ENCODE results near the gene MYLIP.
"Not testable (repeated sequence)": the region's sequence is repeated elsewhere in the genome, so short reads cannot be mapped to it uniquely, and the experiment has no call there.

MYLIP gene

DNA sequence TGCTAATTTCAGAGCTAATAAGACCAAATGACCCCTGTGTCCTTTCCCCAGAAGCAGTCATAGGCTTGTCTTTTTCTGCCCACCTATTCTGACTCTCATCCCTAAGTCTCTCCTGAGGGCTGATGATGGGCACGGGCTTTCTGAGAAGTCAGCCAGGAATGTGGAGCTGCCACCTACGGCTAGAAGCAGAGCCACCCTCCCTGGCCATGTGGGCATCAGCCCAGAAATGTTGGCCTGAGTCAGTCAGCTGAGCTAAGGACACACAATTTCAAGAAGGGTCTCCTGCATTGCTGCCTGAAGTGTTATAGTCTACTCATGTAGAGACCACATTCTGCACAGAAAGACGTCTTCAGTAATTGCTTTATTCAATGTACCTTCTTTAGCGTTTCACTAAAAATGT is 17.1 kb downstream of the MYLIP start:
- no peak for DNase-seq

DNA sequence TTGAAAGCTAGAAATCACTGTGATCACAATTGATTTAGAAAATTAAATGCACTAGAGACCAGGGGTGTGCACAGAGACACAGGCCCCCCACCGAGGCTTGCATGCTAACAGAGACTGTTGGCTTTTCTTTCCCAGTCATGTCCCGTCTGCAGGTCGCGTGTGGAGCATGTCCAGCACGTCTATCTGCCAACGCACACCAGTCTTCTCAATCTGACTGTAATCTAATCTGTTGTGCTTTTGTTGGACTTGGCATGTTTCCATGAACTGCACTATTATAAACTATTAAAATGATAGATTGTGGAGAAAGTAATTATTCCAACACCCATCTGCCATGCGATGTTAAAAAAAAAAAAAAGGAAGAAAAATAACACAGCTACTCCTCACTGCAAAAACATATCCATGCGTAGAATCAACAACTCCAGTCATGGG is 17.7 kb downstream of the MYLIP start:
- DNase-seq = no peak

DNA sequence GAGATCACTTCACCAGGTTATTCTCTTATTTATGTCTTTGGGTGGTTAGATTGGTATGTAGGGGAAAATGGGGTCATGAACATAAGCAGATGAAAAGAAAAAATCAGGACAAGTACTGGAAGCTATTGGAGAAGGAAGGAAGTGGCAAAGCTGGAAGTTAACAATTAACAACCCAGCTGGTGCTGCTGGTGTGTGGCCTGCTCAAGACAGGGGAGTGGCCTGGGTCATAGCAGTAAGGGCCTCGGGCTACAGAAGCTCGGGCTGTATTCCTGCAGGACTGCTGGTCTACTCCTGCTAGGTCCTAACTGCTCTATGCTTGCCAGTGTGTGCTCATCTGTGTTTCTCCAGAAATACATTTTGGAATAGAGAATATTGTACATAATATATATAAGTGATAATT is 19.6 kb downstream of the MYLIP start:
- DNase-seq = no peak

DNA sequence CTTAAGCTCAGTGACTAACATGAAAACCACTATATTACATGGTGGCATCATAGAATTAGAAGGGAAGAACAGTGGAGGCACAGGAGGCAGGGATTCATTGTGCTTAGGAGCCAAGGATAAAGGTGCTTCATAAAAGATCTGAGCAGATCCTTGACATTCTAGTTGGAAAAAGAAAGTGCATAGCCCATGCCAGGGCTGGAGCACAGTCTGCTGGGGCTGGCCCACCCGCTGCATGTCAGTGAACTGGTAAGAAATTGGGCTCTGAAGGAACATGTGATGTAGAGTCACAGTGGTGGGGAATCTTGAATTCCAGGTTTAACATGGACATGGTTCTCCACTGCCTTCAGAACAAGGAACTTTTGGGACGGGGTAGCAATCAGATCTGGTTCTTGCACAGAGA is 20.4 kb downstream of the MYLIP start:
- no peak for DNase-seq

DNA sequence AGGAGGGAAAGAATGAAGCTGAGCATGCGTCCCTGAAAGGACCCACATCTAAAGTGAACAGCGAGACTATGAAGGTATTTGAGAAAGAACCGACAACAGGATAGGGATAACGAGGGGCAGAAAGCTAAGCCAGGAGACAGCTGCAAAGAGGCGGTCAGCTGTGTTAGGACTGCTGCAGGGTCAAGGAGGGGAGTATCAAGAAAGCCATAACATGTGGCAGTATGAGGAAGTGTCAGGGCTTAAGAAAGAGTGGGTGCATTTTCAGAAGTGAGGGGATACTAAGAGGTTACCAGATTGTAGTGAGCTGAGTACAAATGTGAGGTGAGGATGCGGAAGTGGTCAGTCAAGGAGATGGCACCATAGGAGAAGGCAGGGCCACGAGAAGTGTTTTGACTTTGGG is 21.2 kb downstream of the MYLIP start:
- DNase-seq = no peak

DNA sequence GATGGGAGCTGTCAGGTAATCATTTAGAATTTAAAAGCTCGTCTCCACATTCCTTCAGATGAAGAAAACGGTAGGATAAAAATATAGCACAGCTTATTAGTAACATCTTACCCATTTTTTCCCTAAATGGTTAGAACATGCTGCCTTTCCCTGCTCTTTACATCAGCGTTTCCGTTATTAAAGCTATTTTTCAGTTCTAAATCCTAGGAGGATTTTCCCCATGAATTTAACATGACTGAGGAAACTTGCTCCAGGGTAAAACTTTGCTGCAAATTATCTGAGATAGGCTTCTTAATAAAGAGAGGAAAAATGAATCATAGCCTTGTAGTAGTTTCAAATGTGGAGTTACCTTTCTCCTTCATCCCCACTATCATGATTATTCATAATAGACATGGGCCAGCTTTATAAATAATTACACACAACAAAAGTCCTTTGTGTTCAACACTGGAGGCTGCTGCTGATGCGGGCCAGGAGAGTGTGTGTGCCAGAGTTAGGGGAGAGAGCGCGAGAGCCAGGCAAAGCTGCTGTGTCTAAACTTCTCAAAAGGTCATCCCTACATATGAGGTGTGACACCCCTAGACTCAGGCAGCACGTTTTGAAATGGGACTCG is 24.4 kb downstream of the MYLIP start:
- no peak for DNase-seq

DNA sequence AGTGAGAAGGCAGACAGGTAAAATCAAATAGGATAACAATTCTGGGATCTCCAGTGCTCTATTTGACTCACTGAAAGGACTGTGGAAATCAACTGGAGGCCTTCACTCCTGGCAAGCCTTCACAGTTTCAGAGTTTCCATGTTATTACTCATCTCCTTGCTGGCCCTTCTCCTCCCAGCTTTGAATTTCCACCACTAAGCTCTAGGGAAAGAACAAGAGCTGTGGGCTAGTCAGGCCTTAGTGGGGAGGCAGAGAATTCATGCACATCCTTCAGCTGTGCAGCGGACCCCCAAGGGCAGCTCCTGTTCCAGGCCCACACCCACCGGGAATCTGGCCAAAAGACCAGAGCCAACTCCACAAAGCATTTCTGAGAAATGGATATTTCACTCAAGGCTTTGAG is 26.0 kb downstream of the MYLIP start:
- peak; percentile 89 for DNase-seq

DNA sequence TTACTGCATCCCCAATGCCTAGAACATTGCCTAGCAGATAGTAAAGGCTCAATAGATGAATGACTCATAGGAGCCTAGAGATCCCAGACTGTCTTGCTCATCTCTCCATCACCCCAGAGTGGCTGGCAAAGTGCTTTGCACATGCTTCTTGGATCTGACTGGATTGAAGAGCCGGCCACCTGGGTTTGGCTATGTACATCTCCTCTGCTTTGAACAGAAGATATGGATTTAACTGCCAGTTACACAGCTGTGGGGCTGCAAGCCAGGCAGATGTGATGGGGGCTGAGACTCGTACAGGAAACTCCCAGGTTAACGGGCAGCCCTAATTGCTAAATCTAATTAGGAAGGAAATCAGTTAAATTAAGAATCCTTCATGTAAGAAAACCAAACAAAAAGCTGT is 28.6 kb downstream of the MYLIP start:
- DNase-seq = no peak

DNA sequence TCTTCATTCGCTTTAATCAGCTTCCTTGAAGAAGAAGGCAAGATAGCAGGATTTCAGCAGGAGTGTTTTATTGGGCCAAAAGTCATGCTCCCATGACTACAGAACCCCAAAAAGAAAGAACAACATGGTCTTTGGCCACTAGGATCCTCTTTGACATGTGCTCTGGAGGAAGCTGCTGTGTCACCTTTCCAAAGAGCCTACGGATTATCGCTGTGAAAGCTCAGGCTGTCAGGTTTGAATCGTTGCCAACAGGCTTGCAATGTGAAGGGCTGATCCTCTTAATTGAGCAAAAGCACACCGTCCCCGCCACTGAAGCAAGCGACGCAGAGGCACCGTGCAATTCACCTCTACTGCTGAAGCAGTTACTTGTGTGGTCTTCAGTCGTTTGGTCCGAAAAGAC is 29.0 kb downstream of the MYLIP start:
- DNase-seq = no peak

DNA sequence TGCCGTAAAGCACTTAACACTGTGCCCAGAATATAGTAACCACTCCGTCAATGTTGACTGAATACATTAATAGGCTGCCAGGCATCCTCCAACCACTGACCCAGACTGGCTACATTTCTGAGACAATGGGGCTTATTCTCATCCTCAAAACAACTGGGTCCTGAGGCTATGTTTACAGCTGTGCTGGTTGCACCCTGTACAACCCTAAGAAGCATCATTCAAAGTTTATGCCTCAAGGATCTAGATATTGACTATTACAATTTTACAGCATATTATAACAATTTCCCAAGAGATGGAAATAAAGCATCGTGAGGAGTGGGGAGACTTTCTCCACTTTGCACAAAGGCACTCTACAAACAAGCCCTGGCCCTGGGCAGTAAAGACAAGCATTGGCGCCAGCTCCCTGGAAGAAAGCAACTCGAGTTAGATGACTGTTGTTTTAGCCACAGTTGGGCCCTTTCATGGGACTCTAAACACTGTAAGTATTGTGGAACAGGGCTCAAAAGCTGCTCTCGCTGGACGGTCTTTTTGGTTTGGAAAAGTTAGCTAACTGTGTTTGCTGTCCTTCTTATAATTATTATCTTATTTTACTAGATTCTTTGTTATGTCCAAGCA is 30.2 kb downstream of the MYLIP start:
- DNase-seq = no peak

DNA sequence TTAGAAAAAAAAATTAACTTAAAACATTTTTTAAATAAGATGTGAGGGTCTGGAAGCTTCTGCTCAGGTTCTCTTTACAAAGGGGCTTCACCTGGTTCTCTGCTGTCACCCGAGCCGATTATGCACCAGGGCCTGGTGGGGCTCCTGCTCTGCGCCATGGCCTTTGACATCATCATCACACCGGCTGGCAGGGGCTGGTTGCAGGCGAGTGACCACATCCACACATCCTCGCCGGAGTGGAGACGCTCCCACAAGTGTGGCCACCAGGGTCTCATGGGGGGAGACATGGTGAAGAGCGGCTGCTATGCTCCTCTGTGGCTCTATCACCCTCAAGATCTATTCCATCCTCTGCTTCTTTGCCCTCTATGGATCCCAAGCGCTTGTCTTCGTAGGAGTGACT is 31.9 kb downstream of the MYLIP start:
- DNase-seq = no peak

DNA sequence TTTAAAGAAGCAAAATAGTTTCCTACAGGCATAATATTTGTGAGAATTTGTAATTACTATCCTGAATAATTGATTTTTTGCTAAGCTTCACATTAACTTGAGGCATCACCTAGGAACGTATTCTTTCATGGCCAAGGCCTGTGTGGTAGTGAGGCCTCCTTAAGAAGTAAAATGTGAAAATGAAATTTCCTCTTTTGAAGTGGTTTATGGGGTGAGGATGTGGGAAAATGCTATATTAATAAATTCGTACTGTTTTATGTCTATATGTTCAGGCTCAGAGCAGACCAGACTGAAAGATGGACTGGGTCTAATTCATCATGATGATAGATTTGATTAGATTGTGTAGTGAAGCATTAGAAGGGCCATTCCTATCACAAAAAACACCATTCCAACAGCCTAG is 33.1 kb downstream of the MYLIP start:
- no peak for DNase-seq

DNA sequence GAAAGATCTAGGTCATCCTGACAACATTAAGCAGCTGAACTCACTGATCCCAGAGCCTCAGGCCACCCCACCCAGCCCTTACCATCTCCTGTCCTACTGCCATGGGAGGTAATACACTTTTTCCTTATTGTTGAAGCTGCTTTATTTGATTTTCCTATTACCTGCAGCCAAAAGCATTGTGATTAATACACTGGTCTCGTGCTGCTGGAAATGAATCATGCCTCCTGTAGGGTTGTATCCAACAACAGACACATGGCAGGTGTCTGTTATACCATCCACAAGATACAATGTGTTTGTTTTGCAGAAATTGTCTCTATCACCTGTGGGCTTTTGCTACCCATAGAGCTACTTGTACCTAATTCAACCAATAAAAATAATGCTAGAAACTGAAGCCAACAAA is 34.2 kb downstream of the MYLIP start:
- DNase-seq = no peak

DNA sequence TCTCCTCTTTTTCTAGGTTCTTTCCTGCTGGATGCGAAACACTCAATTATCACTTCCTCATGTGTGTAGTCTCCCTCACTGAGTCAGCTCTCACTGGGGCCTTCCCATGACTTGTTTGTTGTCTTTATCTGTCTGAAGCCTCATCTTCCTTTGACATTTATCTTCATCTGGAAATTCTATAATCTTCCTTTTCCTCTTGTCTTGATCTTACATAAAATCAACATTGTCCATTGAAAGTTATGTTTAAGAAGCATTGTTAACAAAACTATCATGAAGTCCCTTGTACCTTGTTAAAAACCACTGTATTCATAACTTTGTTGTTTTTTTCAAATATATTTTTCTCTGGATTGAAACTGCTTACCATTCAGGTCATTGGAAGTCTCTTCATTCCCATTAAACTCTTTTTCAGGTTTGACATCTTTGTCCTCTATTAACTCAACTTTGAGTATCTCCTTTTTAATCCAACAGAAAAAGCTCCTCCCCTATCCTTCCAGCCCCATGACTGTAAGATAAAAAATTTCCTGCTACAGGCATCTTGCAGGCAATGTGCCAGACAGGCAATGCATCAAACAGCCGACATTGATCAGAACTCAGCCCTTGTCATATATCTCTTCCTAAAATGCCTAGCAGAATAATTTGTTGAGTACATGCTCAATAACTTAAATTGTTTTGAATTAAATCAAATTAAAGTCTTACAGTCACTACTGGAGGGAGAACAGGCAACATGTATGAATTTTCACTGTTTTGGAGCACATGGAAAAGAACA is 34.8 kb downstream of the MYLIP start:
- no peak for DNase-seq

DNA sequence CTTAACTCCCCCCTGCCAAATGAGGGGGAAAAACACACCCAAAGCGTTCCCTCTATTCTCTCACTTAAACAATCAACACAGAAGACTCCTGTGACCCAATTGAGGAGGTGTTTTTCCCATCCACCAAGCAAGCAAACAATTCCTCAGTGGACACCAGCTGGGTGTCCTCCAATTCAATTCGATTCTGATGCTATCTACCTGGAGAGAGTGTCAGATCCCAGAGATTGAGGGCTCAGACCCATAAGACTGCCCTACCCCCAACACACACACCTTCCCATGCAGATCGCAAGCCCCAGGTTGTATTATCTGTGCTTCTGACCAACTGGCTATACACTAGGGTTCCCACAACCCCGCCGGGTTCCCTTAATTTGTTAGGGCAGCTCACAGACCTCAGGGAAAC is 36.8 kb downstream of the MYLIP start:
- DNase-seq = no peak

DNA sequence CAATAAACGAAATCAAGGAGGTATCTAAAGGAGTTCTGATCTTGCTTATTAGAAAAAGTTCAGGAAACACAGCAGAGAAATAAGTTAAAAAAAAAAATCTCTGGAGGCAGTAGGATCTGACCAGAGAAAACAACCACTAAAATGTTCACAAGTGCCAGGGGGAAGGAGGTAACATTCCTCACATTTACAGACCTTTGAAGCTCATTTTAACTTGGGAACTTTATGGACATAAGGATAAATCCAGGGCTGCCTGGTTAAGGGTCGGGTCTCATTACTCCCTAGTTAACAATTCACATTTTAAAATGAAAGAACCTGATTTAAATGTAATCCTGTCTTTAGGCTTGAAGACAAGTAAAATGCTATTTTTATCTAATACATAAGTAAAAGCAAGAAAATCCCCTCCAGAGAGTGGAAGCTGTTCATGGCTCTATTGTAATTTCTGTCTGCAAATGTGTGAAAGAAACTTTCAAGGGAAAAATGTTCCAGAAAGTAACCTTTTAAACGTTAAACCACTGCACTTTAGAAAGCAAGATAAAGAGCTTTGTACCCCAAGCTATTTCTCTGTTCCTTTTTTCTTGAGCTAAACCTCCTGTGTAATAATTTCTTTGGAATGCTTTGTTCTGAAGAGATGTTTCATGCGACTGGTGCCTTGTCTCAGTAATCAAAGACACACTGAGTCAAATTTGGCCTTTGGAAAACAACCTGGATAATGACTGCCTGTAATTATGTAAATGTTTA is 38.2 kb downstream of the MYLIP start:
- no peak for DNase-seq

DNA sequence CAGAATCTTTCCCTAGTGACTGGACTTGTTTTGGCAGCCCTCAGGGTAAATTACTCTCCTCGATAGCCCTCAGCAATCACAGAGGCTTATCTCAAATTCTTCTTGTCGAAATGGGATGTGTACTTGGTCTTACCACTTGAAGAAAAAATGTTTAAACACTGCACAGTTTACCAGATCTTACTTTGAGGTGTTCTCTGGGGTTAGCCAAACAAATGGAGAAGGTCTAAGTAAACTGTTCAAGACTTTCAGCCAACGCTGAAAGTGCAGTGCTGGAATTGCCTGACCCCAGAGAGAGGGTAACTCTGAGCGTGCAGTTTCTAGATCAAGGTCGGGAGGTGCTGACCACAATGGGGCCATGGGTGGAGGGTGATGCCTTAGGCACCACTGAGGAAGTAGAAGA is 39.2 kb downstream of the MYLIP start:
- DNase-seq = no peak

DNA sequence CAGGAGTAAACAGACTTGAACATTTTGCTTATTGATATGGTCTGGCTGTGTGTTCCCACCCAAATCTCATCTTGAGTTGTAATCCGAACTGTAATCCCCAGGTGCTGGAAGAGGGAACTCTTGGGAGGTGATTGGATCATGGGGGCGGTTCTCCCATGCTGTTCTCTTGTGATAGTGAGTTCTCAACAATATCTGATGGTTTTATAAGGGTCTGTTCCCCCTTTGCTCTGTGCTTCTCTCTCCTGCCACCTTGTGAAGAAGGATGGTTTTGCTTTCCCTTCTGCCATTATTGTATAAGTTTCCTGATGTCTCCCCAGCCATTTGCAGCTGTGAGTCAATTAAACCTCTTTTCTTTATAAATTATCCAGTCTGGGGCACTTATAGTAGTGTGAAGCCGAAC is 40.0 kb downstream of the MYLIP start:
- no peak for DNase-seq

DNA sequence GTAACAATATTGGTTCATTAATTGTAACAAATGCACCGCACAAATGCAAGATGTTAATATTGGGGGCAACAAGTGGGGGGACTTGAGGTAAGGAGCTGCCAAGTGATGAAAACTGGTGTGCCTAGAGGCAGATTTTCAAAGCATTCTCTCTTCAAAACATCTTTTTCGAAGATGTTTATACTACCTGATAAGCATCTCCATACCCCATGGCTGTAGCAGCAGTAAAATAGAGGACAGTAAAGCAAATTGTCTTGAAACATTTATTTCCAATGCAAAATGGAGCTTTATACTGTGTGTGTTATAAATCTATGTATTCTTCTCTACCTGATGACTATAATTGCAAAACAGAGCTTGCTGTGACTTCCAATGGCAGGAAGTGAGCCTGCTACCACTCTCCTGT is 42.5 kb downstream of the MYLIP start:
- DNase-seq = no peak

DNA sequence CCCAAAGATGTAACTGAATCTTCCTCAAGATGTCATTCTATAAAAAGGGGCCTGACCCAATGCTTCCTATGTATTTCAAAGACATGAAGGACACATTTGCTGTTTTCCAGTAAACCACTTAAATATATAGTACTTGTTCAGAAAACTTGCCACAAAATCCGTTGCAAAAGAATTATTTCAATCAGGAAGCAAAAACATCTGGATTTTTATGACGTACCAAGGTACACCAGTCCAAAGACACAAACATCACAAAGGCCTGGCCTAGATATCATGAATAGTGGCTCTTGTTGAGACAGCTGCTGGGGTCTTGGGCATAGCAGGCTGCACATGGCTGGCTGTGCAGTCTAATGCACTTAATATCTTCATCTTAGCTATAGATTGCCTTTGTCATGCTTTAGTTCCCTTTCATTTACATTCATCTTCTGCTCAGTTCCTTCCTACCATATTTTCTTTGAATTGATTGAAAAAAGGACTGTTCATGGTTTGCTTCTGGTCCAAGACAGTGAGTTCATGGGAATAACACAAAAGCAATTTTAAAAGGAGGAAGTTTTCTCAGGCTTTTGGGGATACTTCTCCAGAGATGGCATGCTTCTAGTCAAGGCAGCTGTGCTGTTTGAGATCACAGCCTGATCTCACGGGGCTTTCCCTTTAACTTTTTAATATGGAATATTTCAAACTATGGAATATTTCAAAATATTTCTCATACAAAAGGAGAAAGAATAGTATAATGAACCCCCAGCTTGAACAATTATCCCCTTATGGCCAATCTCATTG is 44.5 kb downstream of the MYLIP start:
- DNase-seq = no peak

DNA sequence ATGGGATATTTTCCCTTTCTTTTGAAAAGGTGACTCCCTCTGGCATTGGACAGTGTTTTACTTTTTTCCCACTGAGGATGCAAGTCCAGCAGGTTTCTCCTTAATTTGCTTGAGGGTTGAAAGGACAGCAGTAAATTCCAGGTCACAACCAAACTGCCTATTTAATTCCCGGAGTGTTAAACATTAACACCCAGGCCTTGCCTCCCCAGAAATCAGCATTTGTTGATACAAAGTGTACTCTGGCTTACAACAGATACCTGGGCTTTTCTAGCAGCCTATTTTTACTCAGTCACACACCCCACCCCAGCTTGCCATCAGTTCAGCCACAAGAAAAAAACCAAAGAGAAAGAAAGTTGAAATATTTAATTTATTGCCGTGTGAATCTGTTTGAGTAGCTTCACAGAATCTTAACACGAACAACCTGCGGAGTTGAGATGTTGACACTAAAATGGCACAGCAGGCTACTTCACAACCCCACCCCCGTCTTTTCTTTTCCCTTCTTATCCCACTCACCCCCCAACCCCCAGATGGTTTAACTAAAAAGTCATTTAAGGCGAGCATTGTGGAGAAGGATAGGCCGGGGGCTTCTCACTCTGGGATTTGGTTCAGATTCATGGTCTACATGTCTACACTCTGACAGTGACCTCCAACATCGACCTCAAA is 45.7 kb downstream of the MYLIP start:
- DNase-seq = no peak

DNA sequence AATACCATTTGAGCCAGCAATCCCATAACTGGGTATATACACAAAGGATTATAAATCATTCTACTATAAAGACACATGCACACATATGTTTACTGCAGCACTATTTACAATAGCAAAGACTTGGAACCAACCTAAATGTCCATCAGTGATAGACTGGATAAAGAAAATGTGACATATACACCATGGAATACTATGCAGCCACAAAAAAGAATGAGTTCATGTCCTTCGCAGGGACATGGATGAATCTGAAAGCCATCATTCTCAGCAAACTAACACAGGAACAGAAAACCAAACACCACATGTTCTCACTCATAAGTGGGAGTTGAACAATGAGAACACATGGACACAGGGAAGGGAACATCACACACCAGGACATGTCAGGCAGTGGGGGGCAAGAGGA is 47.7 kb downstream of the MYLIP start:
- DNase-seq = not testable (repeated sequence)

Data from right forelimb (tissue), 1 donor.